ENCODE data around the gene PIEZO2.

DNA sequence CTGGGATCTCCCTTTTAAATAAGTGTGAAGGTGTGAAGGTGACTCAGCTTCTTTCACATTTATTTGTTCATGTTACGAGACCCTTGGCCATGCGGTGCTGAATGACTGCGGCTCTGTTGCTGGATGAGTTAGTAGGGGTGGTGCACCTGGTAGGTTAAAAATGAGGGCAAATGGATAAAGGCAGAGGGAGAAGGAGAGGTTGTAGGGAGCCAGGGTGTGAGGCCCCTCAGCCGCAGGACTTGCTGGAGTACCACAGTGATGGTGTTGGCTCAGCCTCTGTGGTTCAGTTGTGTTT lies 459.4 kb downstream of the PIEZO2 start:
- TF ChIP-seq POLR2AphosphoS5 (IDR thresholded peaks at IDR 0.05): no peak
- TF ChIP-seq, protein P1, sequence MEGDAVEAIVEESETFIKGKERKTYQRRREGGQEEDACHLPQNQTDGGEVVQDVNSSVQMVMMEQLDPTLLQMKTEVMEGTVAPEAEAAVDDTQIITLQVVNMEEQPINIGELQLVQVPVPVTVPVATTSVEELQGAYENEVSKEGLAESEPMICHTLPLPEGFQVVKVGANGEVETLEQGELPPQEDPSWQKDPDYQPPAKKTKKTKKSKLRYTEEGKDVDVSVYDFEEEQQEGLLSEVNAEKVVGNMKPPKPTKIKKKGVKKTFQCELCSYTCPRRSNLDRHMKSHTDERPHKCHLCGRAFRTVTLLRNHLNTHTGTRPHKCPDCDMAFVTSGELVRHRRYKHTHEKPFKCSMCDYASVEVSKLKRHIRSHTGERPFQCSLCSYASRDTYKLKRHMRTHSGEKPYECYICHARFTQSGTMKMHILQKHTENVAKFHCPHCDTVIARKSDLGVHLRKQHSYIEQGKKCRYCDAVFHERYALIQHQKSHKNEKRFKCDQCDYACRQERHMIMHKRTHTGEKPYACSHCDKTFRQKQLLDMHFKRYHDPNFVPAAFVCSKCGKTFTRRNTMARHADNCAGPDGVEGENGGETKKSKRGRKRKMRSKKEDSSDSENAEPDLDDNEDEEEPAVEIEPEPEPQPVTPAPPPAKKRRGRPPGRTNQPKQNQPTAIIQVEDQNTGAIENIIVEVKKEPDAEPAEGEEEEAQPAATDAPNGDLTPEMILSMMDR (IDR thresholded peaks at IDR 0.05): no peak
